Hematopoietic multipotent progenitor cell treated with erythropoietin and hydrocortisone succinate and interleukin-3 and kit ligand, for 17 days (in vitro differentiated cells): ENCODE measurements around the gene ZDHHC18.
"Not testable (repeated sequence)": the region's sequence is repeated elsewhere in the genome, so short reads cannot be mapped to it uniquely, and the experiment has no call there.

ENCODE experiments used
- DNase-seq: peaks from one replicate; pipeline ENCODE4 v3.0.0-alpha.2; 2015; ENCODE audit warnings: low spot score

ZDHHC18 gene

GRCh38 chr1:26791626-26792025 lies 34.9 kb upstream of the ZDHHC18 start:
- DNase-seq: peak; percentile 46

DNA sequence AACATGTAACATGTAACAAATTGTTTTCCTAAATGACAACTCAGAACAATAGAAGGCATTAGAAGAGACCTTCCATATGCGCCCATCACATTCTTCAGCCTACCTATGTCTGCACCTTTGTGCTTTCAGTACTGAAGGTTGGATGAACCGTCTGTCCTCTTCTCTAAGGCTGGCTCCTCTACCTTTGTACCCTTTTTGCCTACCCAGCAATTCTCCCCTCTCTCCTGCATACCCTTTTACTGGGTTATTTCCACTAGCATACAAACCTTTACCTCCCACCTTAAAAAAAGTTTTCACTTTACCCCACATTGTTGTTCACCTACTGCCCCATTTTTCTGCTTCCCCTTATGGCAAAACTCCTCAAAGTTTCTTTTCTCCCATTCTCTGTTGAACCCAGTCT lies 33.6 kb upstream of the ZDHHC18 start:
- DNase-seq: no peak

- DNase-seq: no peak
Observed at GRCh38 chr1:26794391-26794790, 32.1 kb upstream of the ZDHHC18 start.

- no peak for DNase-seq
Observed at GRCh38 chr1:26797627-26798026, 28.9 kb upstream of the ZDHHC18 start.

GRCh38 chr1:26799479-26800142 lies 26.9 kb upstream of the ZDHHC18 start:
- DNase-seq: no peak

GRCh38 chr1:26803932-26804331 lies 22.6 kb upstream of the ZDHHC18 start:
- not testable (repeated sequence) for DNase-seq

DNA sequence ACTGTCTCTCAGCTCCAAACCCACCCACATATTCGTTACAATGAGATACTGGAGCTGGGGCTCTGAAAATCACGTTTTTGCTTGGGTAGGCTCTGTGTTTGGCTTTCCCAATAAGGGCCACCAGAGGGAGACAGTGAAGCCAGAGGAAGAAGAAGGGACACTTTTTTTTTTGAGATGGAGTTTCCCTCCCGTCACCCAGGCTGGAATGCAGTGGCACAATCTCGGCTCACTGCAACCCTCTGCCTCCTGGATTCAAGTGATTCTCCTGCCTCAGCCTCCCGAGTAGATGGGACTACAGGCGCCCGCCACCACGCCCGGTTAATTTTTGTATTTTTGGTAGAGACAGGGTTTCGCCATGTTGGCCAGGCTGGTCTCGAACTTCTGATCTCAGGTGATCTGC lies 16.4 kb upstream of the ZDHHC18 start:
- peak; percentile 65 for DNase-seq

DNA sequence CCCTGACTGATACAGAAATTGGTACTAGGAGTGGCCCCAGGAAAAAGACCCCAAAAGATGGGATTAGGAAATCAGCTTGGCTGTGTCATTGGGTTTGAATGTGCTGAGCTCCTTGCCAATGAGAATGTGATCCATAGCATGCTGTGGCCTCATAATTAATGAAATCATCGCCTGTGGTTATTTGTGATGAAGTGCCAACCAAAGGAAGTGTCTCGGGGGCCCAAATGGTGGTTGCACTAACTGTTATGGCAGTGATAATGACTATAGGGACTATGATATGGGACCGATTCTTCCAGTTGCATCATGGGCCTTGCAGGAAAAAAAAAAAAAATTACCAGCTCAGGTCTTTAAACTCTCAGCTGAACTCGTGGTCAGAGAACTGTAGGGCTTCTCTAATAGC lies 15.4 kb upstream of the ZDHHC18 start:
- no peak for DNase-seq

DNA sequence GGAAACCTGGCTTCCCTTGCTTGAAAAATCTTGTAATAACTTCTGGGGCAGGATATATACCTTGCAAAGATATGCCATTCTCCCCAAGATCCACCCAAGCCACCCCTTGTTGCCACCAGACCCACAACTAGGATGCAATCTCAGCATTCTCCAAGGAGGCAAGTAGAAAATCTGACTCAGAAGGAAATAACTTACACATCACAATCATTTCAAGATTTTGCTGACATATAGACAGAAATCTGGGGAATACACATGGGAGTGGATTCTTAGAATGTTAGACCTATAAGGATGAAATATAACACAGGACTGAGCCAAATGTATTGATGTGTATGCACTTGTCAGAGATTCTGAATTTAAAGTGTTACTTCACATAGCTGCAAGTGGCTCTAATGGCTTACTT lies 14.8 kb upstream of the ZDHHC18 start:
- DNase-seq: no peak

- DNase-seq: no peak
Observed at GRCh38 chr1:26814377-26814776, 12.1 kb upstream of the ZDHHC18 start.

DNA sequence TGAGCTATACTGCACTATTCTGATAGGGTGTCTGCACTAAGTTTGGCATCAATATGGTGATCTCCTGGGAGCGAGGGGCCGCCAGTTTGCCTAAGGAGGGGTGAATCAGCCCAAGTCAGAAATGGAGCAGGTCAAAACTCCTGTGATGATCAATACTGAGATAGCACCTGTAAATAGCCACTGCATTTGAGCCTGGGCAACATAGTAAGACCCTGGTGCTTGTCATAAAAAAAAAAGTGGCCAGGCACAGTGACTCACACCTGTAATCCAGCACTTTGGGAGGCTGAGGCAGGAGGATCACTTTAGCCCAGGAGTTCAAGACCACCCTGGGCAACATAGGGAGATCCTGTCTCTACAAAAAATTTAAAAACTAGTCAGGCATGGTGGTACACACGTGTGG lies 11.6 kb upstream of the ZDHHC18 start:
- no peak for DNase-seq

DNA sequence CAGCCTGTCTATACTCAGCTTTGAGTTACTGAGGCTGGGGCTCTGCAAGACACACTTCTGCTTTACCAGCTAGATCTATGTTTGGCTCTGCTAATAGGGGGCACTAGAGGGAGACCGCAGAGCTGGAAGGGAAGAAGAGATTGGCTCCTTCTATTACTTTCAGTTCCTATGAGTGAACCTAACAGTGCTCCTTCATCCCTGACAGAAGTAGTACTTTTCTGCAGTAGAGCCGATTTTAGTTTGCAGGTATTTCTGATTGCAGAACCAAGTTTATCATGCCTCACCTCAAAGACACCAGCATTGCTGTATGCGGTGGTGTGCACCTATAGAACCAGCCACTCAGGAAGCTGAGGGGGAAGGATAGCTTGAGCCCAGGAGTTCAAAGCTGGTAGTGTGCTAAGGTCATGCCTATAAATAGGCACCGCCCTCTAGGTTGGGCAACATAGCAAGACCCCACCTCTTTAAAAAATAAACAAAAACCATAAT lies 5.7 kb upstream of the ZDHHC18 start:
- no peak for DNase-seq

- no peak for DNase-seq
Observed at GRCh38 chr1:26822737-26823395, 3.6 kb upstream of the ZDHHC18 start.

DNA sequence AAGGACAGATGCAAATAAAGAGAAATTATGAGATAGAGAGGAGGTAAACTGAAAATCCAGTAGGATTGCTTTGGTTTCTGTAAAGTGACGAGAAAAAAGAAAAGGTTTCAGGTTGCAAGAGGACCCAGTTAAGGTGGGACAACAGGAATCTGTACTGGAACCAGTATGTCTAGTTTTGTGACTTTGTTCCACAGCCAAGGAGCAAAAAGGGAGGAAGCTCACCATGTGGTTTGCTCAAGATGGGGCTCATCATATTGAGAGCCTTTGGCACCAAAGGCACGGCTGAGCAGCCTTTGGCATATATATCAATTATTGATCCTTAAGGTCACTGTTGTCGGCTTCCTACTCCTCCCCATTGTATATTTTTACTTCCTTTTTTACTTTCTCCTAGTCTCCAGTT lies 1.8 kb upstream of the ZDHHC18 start:
- DNase-seq: no peak

GRCh38 chr1:26827106-26827604 lies 667 bp downstream of the ZDHHC18 start:
- no peak for DNase-seq

GRCh38 chr1:26827663-26828062 lies 1.2 kb downstream of the ZDHHC18 start:
- DNase-seq: no peak

DNA sequence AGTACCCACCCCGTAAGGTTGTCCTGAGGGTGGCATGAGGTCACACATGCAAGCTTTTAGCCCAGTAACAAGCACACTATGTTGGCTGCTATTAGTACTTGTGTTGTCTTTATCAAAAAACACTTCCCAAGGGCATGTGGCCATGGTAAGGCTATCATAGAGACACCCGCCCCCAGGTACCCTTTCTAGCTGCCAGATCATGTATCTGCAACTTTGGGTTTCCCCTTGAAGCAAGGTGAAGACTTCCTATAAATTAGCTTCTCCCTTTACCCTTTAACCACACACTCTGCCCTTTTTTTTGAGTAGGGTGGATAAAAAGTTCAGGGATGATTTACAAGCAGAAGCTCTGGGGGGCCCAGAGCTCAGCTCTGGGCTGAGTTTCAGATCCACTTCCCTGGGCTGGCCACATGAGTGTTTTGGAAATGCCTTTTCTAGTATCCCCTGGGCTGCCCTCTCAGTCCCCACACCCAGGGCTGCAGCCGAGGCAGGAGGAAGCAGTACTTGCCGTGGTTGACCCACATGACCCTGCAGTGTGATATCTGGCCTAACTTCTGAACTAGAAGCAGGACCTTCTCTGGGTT lies 2.0 kb downstream of the ZDHHC18 start:
- no peak for DNase-seq

DNA sequence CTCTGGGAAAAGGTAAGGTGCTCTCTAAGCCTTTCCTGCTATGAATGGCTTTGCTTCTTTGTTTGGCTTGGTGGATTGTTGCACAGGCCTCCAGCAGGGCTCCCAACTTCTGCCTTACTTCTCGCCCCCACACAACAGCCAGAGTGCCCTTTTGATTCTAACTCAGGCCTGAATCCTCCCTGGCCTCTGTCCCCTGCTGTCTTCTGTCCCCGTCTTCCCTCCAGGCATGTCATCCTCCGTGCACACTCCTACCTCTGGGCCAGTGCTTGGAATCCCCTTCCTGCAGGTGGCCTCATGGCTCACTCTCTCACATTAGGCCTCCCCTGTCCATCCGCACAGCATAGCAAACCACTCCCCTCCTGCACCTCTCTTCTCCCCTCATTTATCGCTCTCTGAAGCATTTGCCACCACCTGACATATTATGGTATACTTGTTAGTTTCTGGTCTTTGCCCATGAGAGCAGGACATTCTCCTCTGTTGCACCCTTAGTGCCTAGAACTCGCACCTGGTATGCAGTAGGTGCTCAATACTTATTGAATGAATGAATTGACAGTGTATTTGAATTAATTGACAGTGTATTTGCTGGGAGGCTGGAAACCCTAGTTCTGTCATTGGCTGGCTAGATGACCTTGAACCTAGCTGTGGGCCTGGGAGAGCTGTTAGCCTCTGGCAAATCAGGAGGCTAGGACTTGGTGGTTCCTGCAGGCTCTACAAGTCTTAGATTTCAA lies 2.9 kb downstream of the ZDHHC18 start:
- no peak for DNase-seq

- no peak for DNase-seq
Observed at GRCh38 chr1:26831059-26831458, 4.6 kb downstream of the ZDHHC18 start.

DNA sequence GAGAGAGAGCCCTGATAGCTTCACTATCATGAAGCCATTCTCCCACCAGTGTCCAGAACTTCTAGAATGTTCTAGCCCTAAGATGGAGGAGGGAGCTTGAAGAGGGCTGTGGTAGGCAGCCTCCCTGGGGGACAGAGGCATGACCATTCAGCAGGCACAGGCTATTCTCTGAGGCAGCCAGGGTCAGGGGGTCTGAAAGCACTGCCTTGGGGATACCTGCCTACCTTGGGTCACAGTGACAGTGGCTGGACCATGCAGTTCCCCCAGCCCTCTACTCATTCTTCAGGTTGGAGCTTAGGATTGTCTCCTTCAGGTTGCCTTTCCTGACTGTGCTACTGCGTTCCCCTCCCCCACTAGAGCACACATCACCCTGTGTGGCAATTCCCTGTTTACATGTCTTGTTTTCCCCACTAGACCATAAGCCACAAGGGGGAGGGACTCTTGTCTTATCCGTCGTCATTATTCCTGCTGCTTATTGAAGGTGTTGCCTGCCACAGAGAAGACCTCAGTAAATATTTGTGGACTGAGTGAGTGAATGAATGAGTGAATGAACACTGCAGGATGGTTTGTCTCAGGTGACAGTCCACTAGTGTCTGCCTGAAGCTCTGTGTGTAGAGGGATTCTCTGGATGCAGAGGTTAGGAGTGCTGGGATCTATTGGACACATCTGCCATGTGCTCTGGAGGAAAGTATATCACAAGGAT lies 5.2 kb downstream of the ZDHHC18 start:
- DNase-seq: no peak

- no peak for DNase-seq
Observed at GRCh38 chr1:26832249-26832960, 5.9 kb downstream of the ZDHHC18 start.
